A549 (cell line): ENCODE data around the gene U2SURP. TPM values are rescaled to one million over a fixed set of nuclear protein-coding genes. Genes with fewer than 3 reads are reported as not detected.
A peak's percentile ranks its signal among the peaks of the same experiment; 100 is the strongest.

Experiments
- ATAC-seq, 2 experiments: fragments of 200-7000 bp in 1 of 2; fragments of >200 bp in 1 of 2; cut with Nextera tagmentation in 1 of 2; cut with Tn5 transposase in 1 of 2; 3 replicates each; pipeline versions ENCODE4 v1.8.0 to v1.9.1; 2018 to 2020; ENCODE audit warnings: mild to moderate bottlenecking in 1 of 2, moderate library complexity in 1 of 2
- CTCF ChIA-PET: fragments of 300-600 bp; sonication (Branson Sonifier 250); formaldehyde crosslinking; extraction: SDS; loops from one replicate; lab custom pipeline; 2021; ENCODE audit warnings: antibody characterized with exemption, inconsistent platforms; lab: Yijun Ruan, JAX
- POLR2A ChIA-PET: fragments of 350-600 bp; formaldehyde crosslinking; extraction: SDS; loops from one replicate; lab custom pipeline; 2021; ENCODE audit warnings: antibody characterized with exemption, inconsistent platforms; lab: Yijun Ruan, JAX
- DNase-seq, 2 experiments: peaks; one replicate each; pipeline versions ENCODE4 v3.0.0 to v3.0.0-alpha.2; 2011 to 2016; ENCODE audit warnings: low read depth in 1 of 2, low spot score in 1 of 2
- FAIRE-seq: peaks from 2 replicates; lab custom pipeline; 2011; peaks lifted over from hg19 to GRCh38; lab: Jason Lieb, UNC
- H3K27ac ChIP-seq, 2 experiments: fragments of >200 bp; sonication (Bioruptor Twin); formaldehyde crosslinking; 3 replicates each; pipeline ENCODE4 v1.5.1; 2016 to 2017
- H3K4me1 ChIP-seq: fragments of >200 bp; sonication (Bioruptor Twin); formaldehyde crosslinking; 3 replicates; pipeline ENCODE4 v1.6.1; 2016
- H3K4me2 ChIP-seq: fragments of >200 bp; sonication (Bioruptor Twin); formaldehyde crosslinking; 3 replicates; pipeline ENCODE4 v1.6.1; 2016
- H3K4me3 ChIP-seq: fragments of >200 bp; sonication (Bioruptor Twin); formaldehyde crosslinking; 3 replicates; pipeline ENCODE4 v1.5.1; 2016
- H3K9me3 ChIP-seq: fragments of >200 bp; sonication (Bioruptor Twin); formaldehyde crosslinking; 3 replicates; pipeline ENCODE4 v1.6.1; 2016
- ATOH8 ChIP-seq: fragments of 250-450 bp; sonication (Bioruptor Pico); IDR thresholded peaks from 2 replicates; pipeline ENCODE4 v1.5.0; 2020; ENCODE audit warnings: low read depth, mild to moderate bottlenecking, moderate library complexity
- BHLHE40 ChIP-seq: IDR thresholded peaks from 2 replicates; pipeline ENCODE4 v1.6.1; 2012; ENCODE audit warnings: low read depth, low read length, inconsistent platforms
- CBX2 ChIP-seq: fragments of 200-600 bp; sonication (generic); IDR thresholded peaks from 2 replicates; pipeline ENCODE4 v1.6.1; 2016; ENCODE audit warnings: low read depth, mild to moderate bottlenecking, borderline replicate concordance
- CBX8 ChIP-seq: fragments of 200-600 bp; sonication (generic); IDR thresholded peaks from 2 replicates; pipeline ENCODE4 v1.6.1; 2016
- CHD2 ChIP-seq: fragments of 150-350 bp; IDR thresholded peaks from 2 replicates; pipeline ENCODE4 v1.6.1; 2014; ENCODE audit warnings: low read length; ENCODE audit not compliant: partially characterized antibody
- CHD4 ChIP-seq: fragments of 200-600 bp; sonication (generic); IDR thresholded peaks from 2 replicates; pipeline ENCODE4 v1.6.1; 2016; ENCODE audit warnings: antibody characterized with exemption, mild to moderate bottlenecking, borderline replicate concordance
- EHMT2 ChIP-seq: fragments of 200-600 bp; sonication (generic); IDR thresholded peaks from 2 replicates; pipeline ENCODE4 v1.6.1; 2016; ENCODE audit warnings: antibody characterized with exemption, low read depth, mild to moderate bottlenecking, moderate library complexity
- ELK1 ChIP-seq: fragments of 150-350 bp; IDR thresholded peaks from 2 replicates; pipeline ENCODE4 v1.6.1; 2014; ENCODE audit warnings: low read depth, mild to moderate bottlenecking, low read length
- FOXS1 ChIP-seq: fragments of 250-450 bp; sonication (Bioruptor Pico); IDR thresholded peaks from 2 replicates; pipeline ENCODE4 v1.5.0; 2020; ENCODE audit warnings: mild to moderate bottlenecking, moderate library complexity
- GATA3 ChIP-seq: IDR thresholded peaks from 2 replicates; pipeline ENCODE4 v1.6.1; 2012; ENCODE audit warnings: borderline replicate concordance
- HEYL ChIP-seq: fragments of 250-450 bp; sonication (Bioruptor Pico); IDR thresholded peaks from 2 replicates; pipeline ENCODE4 v1.8.0; 2021; ENCODE audit warnings: mild to moderate bottlenecking, moderate library complexity
- HOXA7 ChIP-seq: fragments of 250-450 bp; sonication (Bioruptor Pico); IDR thresholded peaks from 2 replicates; pipeline ENCODE4 v1.5.0; 2020; ENCODE audit warnings: mild to moderate bottlenecking, moderate library complexity
- JUN ChIP-seq, 2 experiments: fragments of >200 bp; sonication (Bioruptor Twin); formaldehyde crosslinking; IDR thresholded peaks; 2 replicates in 1 of 2; 3 replicates in 1 of 2; pipeline ENCODE4 v1.6.1; 2016 to 2017
- KDM5A ChIP-seq: fragments of 200-600 bp; sonication (generic); IDR thresholded peaks from 2 replicates; pipeline ENCODE4 v1.6.1; 2016; ENCODE audit warnings: antibody characterized with exemption, mild to moderate bottlenecking
- MAFK ChIP-seq: fragments of 450-650 bp; IDR thresholded peaks from 2 replicates; pipeline ENCODE4 v1.6.1; 2014; ENCODE audit not compliant: partially characterized antibody
- MAZ ChIP-seq: fragments of 150-350 bp; IDR thresholded peaks from 2 replicates; pipeline ENCODE4 v1.6.1; 2014; ENCODE audit warnings: antibody characterized with exemption, low read depth, low read length, borderline replicate concordance
- NPAS2 ChIP-seq: fragments of 250-450 bp; sonication (Bioruptor Pico); IDR thresholded peaks from 2 replicates; pipeline ENCODE4 v1.8.0; 2022; ENCODE audit warnings: mild to moderate bottlenecking, moderate library complexity, borderline replicate concordance
- PBX3 ChIP-seq: IDR thresholded peaks from 2 replicates; pipeline ENCODE4 v1.6.1; 2012
- PHF8 ChIP-seq: fragments of 200-600 bp; sonication (generic); IDR thresholded peaks from 2 replicates; pipeline ENCODE4 v1.6.1; 2016; ENCODE audit warnings: low read depth, mild to moderate bottlenecking, antibody characterized with exemption, moderate library complexity, borderline replicate concordance
- POLR2A ChIP-seq: IDR thresholded peaks from 2 replicates; pipeline ENCODE4 v1.6.1; 2012; ENCODE audit warnings: mild to moderate bottlenecking, low read length
- POLR2AphosphoS2 ChIP-seq: conservative IDR thresholded peaks from 2 replicates; pipeline ENCODE4 v1.6.1; 2012; ENCODE audit warnings: low read length, improper control_type of control experiment, inconsistent platforms
- RAD21 ChIP-seq, 2 experiments: fragments of >200 bp in 1 of 2; sonication (Bioruptor Twin) in 1 of 2; formaldehyde crosslinking in 1 of 2; IDR thresholded peaks in 1 of 2; conservative IDR thresholded peaks in 1 of 2; 2 replicates in 1 of 2; 3 replicates in 1 of 2; pipeline ENCODE4 v1.6.1; 2012 to 2018; ENCODE audit warnings: inconsistent platforms in 1 of 2
- RFX5 ChIP-seq: fragments of 450-650 bp; IDR thresholded peaks from 2 replicates; pipeline ENCODE4 v1.7.1; 2014; ENCODE audit warnings: antibody characterized with exemption, mild to moderate bottlenecking, moderate library complexity
- TP53 ChIP-seq: fragments of 250-450 bp; sonication (Bioruptor Pico); IDR thresholded peaks from 2 replicates; pipeline ENCODE4 v1.5.0; 2021; ENCODE audit warnings: mild to moderate bottlenecking, moderate library complexity
- ZC3H11A ChIP-seq: fragments of 450-650 bp; IDR thresholded peaks from 2 replicates; pipeline ENCODE4 v1.6.1; 2014; ENCODE audit warnings: antibody characterized with exemption, mild to moderate bottlenecking
- ZSCAN20 ChIP-seq: fragments of 250-450 bp; sonication (Bioruptor Pico); IDR thresholded peaks from 2 replicates; pipeline ENCODE4 v1.8.0; 2022; ENCODE audit warnings: mild to moderate bottlenecking, moderate library complexity
- WGBS: methylation state at CpG from one replicate; pipeline ENCODE4 v1.1.6; 2017; ENCODE audit errors: missing lambda C conversion rate; 5-methylcytosine and 5-hydroxymethylcytosine counted together
- polyA plus RNA-seq, 4 experiments: library from polyadenylated mRNA; depleted of rRNA in 3 of 4; stranded (reverse); fragments of >200 nt; fragmentation: RNase III in 1 of 4; extraction: RNeasy Plus Mini Kit Qiagen cat#74134 plus additional on column Dnase treatment in 1 of 4; gene quantifications; 2 replicates in 3 of 4; 3 replicates in 1 of 4; pipeline ENCODE4 v1.2.3, GENCODE V29; 2011 to 2017
- TF ChIP-seq, protein P1 (sequence below): fragments of 450-650 bp; IDR thresholded peaks from 2 replicates; pipeline ENCODE4 v1.6.1; 2014; ENCODE audit warnings: antibody characterized with exemption
- TF ChIP-seq, protein P2 (sequence below): fragments of >200 bp; sonication (Bioruptor Twin); formaldehyde crosslinking; IDR thresholded peaks from 2 replicates; pipeline ENCODE4 v1.6.1; 2016

Gene U2SURP
- polyA plus RNA-seq, 2 of the 4 experiments (the other 2 are of a cell fraction): 90.1 to 166 TPM

DNA sequence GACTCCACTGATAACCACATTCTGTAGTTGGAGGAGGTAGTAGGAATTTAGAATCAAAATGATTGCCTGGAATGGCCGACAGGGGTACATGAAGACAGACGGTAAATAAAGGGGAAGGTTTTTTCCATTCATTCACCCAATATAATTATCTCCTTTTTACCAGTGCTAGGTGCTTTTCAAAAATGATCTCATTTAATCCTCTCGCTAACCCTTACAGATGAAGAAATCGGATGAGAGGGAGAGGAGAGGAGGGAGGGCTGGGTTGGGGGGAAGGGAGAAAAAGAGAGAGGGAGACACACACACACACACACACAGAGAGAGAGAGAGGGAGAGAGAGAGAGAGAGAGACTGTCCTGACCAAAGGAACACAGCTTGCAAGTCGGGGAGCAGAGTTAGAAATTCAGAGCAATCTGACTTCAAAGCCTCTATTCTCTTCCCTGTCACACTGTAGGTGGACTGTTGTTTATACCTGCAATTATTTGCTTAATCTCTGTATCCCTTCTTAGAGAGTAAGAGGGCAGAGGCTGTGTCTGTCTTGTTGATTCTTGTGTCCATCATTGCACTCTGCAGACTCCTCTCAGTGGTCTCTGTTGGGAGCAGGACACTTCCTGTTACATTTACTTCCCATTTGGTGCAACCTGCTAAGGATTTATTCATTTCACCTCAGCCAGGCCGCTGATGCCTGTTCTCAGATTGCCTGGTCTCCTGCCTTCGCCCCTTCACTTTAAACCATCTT is 19.2 kb upstream of the U2SURP start:
- H3K4me2 ChIP-seq: no peak overlapping the region
- H3K9me3 ChIP-seq: no peaks in the 10 kb centered on the region
- ATAC-seq (no peak; a peak in 1 of 6 replicates), FAIRE-seq (no peak)
- H3K27ac ChIP-seq: 0 out of 6 replicates have a peak overlapping the region, but pooled peaks of 1 of the 2 experiments have one; percentile 2
- POLR2A ChIA-PET: no interaction called here
- H3K4me1 ChIP-seq: peaks cover 26% of the 10 kb centered on the region
- CTCF ChIA-PET: interaction anchor here (1.0 to 5.5 kb wide), 7 partner anchors 9 to 154 kb away, joined by 3 to 61 read pairs (median 4); partner anchors contain the start of gene PCOLCE2
- TF ChIP-seq HEYL (CRISPR knock-in tag) (no peak), POLR2AphosphoS2 (no peak), CHD2 (no peak), NPAS2 (CRISPR knock-in tag) (no peak), ZSCAN20 (no peak), HOXA7 (CRISPR knock-in tag) (no peak), KDM5A (no peak), MAZ (no peak), ZC3H11A (no peak), MAFK (no peak), ATOH8 (no peak), EHMT2 (no peak), CHD4 (no peak)
- TF ChIP-seq, protein P1, sequence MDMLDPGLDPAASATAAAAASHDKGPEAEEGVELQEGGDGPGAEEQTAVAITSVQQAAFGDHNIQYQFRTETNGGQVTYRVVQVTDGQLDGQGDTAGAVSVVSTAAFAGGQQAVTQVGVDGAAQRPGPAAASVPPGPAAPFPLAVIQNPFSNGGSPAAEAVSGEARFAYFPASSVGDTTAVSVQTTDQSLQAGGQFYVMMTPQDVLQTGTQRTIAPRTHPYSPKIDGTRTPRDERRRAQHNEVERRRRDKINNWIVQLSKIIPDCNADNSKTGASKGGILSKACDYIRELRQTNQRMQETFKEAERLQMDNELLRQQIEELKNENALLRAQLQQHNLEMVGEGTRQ: no peak
- TF ChIP-seq, protein P2, sequence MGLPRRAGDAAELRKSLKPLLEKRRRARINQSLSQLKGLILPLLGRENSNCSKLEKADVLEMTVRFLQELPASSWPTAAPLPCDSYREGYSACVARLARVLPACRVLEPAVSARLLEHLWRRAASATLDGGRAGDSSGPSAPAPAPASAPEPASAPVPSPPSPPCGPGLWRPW: no peak
- TF ChIP-seq, all 56 proteins: peak for 0
- DNase-seq: no peak
- WGBS: 78% methylated on average over 7 of the region's 7 CpGs
- H3K4me3 ChIP-seq: no peak overlapping the region

DNA sequence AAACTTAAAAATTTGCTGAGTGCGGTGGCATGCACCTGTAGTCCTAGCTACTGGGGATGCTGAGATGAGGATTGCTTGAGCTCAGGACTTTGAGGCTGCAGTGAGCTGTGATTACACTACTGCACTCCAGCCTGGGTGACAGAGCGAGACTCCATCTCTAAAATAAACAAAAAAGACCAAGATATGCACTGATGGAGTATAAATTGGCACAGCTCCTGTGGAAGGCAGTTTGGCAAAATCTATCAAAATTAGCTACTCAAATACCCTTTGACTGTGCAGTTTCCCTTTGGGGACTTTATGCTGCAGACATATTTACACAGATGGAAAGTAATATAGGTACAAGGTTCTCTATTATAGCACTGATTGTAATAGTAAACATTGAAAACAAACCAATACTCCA is 18.1 kb upstream of the U2SURP start:
- peaks cover 16% of the 10 kb centered on the region for H3K4me1 ChIP-seq
- no peak for DNase-seq
- no peak overlapping the region for H3K27ac ChIP-seq
- H3K9me3 ChIP-seq: no peaks in the 10 kb centered on the region
- H3K4me3 ChIP-seq: no peak overlapping the region
- TF ChIP-seq, protein P1: no peak
- peak; percentile 43 for TF ChIP-seq MAFK
- ChIA-PET CTCF (interaction anchor here (0.7 to 5.5 kb wide), 9 partner anchors 9 to 1637 kb away, joined by 3 to 61 read pairs (median 4); partner anchors contain the start of gene PCOLCE2), POLR2A (no interaction called here)
- WGBS: 81% methylated on average over 2 of the region's 2 CpGs
- FAIRE-seq: no peak
- no peak for ATAC-seq
- H3K4me2 ChIP-seq: no peak overlapping the region

- FAIRE-seq: no peak
- POLR2A ChIA-PET: interaction anchor here (1.2 kb wide), 1 partner anchor 17 kb away, joined by 3 read pairs; the partner anchor contains the start of gene U2SURP
- H3K4me3 ChIP-seq: no peak overlapping the region
These were observed 17.1 kb upstream of the U2SURP start for GRCh38 chr3:142984255-142984654.

More at GRCh38 chr3:142984255-142984654, 17.1 kb upstream of the U2SURP start:
- ATAC-seq: no peak
- Histone ChIP-seq H3K27ac (peak overlapping the region in 1 of 2 experiments; percentile 7; a peak in 1 of 6 replicates), H3K4me2 (no peak overlapping the region), H3K4me1 (peaks cover 16% of the 10 kb centered on the region), H3K9me3 (no peaks in the 10 kb centered on the region)
- CTCF ChIA-PET: interaction anchor here (0.9 to 5.5 kb wide), 15 partner anchors 8 to 156 kb away, joined by 3 to 61 read pairs (median 3); partner anchors contain the start of gene PCOLCE2
- DNase-seq: no peak
- WGBS: 92% methylated on average over 3 of the region's 3 CpGs
- no peak for TF ChIP-seq MAFK
- no peak for TF ChIP-seq GATA3
- no peak for TF ChIP-seq PBX3
- TF ChIP-seq CBX2: no peak
- no peak for TF ChIP-seq RFX5
- TF ChIP-seq CBX8: no peak
- no peak for TF ChIP-seq NPAS2 (CRISPR knock-in tag)
- no peak for TF ChIP-seq FOXS1
- no peak for TF ChIP-seq ELK1
- TF ChIP-seq PHF8: no peak
- TF ChIP-seq ZC3H11A: no peak
- no peak for TF ChIP-seq RAD21 (conservative IDR thresholded peaks at IDR 0.05 in 1 of 2, IDR thresholded peaks at IDR 0.05 in 1 of 2)
- no peak for TF ChIP-seq BHLHE40
- TF ChIP-seq POLR2A: no peak
- TF ChIP-seq CHD2: no peak
- no peak for TF ChIP-seq TP53 (CRISPR knock-in tag)
- no peak for TF ChIP-seq JUN (IDR thresholded peaks at IDR 0.05)
